22Rv1 (cell line): ENCODE results near the gene SVOPL.

Source experiments
- ZFX ChIP-seq: fragments of 450-650 bp; IDR thresholded peaks from 2 replicates; pipeline ENCODE4 v1.6.1; 2017; ENCODE audit warnings: antibody characterized with exemption, borderline replicate concordance
- TF ChIP-seq, protein P1 (sequence below): fragments of 450-650 bp; IDR thresholded peaks from 2 replicates; pipeline ENCODE4 v1.5.1; 2017; ENCODE audit warnings: mild to moderate bottlenecking

DNA sequence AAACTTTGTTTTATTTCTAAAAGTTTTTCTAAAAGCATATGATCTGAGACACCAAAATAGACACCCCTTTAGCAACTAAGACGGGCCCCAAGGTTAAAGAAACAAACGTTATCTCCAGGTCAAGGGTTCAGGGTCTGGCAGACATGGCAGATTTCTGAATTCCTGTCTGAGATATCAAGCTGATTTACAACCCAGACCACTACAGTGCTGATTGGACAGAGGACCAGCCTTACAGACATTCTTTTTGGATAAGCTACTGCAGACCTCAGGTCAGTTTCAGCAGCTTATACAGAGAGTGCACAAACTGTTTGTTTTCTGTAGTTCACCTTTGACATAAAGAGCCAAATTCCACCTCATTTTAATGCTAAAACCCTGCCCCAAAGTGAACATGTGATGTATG is 34.8 kb downstream of the SVOPL start:
- TF ChIP-seq, protein P1, sequence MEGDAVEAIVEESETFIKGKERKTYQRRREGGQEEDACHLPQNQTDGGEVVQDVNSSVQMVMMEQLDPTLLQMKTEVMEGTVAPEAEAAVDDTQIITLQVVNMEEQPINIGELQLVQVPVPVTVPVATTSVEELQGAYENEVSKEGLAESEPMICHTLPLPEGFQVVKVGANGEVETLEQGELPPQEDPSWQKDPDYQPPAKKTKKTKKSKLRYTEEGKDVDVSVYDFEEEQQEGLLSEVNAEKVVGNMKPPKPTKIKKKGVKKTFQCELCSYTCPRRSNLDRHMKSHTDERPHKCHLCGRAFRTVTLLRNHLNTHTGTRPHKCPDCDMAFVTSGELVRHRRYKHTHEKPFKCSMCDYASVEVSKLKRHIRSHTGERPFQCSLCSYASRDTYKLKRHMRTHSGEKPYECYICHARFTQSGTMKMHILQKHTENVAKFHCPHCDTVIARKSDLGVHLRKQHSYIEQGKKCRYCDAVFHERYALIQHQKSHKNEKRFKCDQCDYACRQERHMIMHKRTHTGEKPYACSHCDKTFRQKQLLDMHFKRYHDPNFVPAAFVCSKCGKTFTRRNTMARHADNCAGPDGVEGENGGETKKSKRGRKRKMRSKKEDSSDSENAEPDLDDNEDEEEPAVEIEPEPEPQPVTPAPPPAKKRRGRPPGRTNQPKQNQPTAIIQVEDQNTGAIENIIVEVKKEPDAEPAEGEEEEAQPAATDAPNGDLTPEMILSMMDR = no peak
- TF ChIP-seq ZFX = no peak
